Measurements from ENCODE around the gene LMOD3.

DNA sequence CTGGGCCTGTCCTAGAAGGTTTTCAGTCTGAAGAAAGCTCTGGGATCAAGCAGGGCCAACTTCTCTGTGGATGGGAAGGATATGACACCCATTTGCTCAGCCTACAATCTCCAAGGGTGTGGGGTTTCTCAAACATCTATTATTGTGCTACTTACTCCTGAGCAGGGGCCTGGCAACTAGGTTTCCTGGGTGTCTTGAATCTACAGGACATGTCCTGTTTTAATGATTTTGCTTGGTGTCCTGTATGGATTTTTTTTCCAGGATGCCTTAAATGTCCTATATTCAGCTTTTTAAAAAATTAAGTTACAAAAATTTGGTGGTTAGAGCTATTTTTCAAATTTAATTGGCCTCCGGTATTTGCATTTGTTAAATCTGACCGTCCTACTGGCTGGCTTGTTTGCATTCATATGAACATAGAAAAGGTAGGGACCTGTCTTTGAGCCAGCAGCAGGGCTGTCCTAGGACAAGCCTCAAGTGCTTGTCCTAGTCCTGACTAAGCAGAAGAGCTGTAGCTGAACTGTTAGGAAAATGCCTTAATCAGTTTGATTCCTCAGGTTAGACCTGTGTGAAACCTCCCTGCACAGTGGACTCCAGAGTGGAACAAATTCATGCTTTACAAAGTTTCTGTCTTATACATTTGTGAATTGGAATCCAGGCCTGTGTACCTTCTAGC, 40.0 kb upstream of the LMOD3 start:
- no peak for TF ChIP-seq GATA2 (IDR thresholded peaks at IDR 0.05; ENCODE audit: low read depth, low read length)
- no peak for TF ChIP-seq GATA3 (IDR thresholded peaks at IDR 0.05; ENCODE audit: low read depth, low read length)

Data from SH-SY5Y (cell line).